H1 (cell line): ENCODE data around the gene CAMK2A. TPM values are rescaled to one million over a fixed set of nuclear protein-coding genes. Genes with fewer than 3 reads are reported as not detected.

Experiments used
- BCL11A ChIP-seq, 2 experiments: IDR thresholded peaks; one replicate each; pipeline ENCODE4 v1.6.1; 2011; ENCODE audit warnings: low read depth in 2 of 2, low read length in 2 of 2, mild to moderate bottlenecking in 2 of 2
- CHD7 ChIP-seq: fragments of 300-600 bp; sonication (generic); IDR thresholded peaks from 2 replicates; pipeline ENCODE4 v1.7.1; 2012; ENCODE audit warnings: low read length, moderate library complexity, mild to moderate bottlenecking, inconsistent platforms; ENCODE audit not compliant: insufficient replicate concordance
- NRF1 ChIP-seq: IDR thresholded peaks from 2 replicates; pipeline ENCODE4 v1.6.1; 2011; ENCODE audit warnings: mild to moderate bottlenecking, low read depth, low read length, improper control_type of control experiment
- ZNF274 ChIP-seq: IDR thresholded peaks from 2 replicates; pipeline ENCODE4 v1.7.0; 2012; ENCODE audit warnings: low read length, borderline replicate concordance; ENCODE audit errors: extremely low read depth
- polyA plus RNA-seq, 7 experiments: library from polyadenylated mRNA; depleted of rRNA in 3 of 7; stranded (reverse) in 5 of 7; unstranded in 2 of 7; fragments of >200 nt in 5 of 7; fragments of 200-250 nt in 2 of 7; gene quantifications; 1 replicate in 5 of 7; 2 replicates in 1 of 7; 4 replicates in 1 of 7; pipeline versions ENCODE4 v1.2.1 to v1.2.3, GENCODE V29; 2011 to 2013; ENCODE audit warnings: missing spikeins in 2 of 7, mixed read lengths in 2 of 7
- total RNA-seq: library from RNA; stranded (reverse); fragmentation: NEBNext Ultra II Directional; extraction: Animal tissue kit (Norgen Biotek cat#: 25700); gene quantifications from 2 replicates; pipeline ENCODE4 v1.2.1, GENCODE V29; 2021
- TF ChIP-seq, protein P1 (sequence below): IDR thresholded peaks from 2 replicates; pipeline ENCODE4 v1.6.1; 2012; ENCODE audit warnings: low read length, inconsistent platforms

CAMK2A gene
- total and polyA plus RNA-seq, 2 of the 8 experiments (the other 6 are each of a cell fraction or from before 2014, with no cell fraction given): 0.20 to 0.28 TPM

- no peak for TF ChIP-seq CHD7
- TF ChIP-seq NRF1: no peak
- no peak for TF ChIP-seq ZNF274
- no peak for TF ChIP-seq BCL11A (IDR thresholded peaks at IDR 0.05; ENCODE audit: low read depth in 2 of 2, low read length in 2 of 2)
- TF ChIP-seq, protein P1, sequence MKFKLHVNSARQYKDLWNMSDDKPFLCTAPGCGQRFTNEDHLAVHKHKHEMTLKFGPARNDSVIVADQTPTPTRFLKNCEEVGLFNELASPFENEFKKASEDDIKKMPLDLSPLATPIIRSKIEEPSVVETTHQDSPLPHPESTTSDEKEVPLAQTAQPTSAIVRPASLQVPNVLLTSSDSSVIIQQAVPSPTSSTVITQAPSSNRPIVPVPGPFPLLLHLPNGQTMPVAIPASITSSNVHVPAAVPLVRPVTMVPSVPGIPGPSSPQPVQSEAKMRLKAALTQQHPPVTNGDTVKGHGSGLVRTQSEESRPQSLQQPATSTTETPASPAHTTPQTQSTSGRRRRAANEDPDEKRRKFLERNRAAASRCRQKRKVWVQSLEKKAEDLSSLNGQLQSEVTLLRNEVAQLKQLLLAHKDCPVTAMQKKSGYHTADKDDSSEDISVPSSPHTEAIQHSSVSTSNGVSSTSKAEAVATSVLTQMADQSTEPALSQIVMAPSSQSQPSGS: no peak
Observed at GRCh38 chr5:150296496-150296895, 6.9 kb upstream of the CAMK2A start (continued).
